ENCODE data around the gene RAB3IP. TPM values are rescaled to one million over a fixed set of nuclear protein-coding genes. Genes with fewer than 3 reads are reported as not detected.

Gene RAB3IP
- total RNA-seq, 4 donors from 2014 or later: 6.7 to 17.2 (median 15.1) TPM

- Histone ChIP-seq H3K4me1 (no peaks in the 10 kb centered on the region), H3K9me3 (no peaks in the 10 kb centered on the region), H3K36me3 (no peaks in the 10 kb centered on the region), H3K27ac (no peak overlapping the region), H3K27me3 (peaks cover 0 to 6% (median 0%) of the 10 kb centered on the region in 4 donors), H3K4me3 (no peak overlapping the region)
- intact Hi-C loops (cut with DNase I): no loop called here
- DNase-seq: no peak
- no peak for TF ChIP-seq POLR2A (IDR thresholded peaks at IDR 0.05)
- no peak for TF ChIP-seq CTCF (IDR thresholded peaks at IDR 0.05)
- 90 to 95% methylated on average over 2 of the region's 2 CpGs for WGBS, 2 donors
Measured at GRCh38 chr12:69712826-69713225, 25.8 kb upstream of the RAB3IP start.

GRCh38 chr12:69714542-69714941, 24.1 kb upstream of the RAB3IP start:
- Histone ChIP-seq H3K4me1 (no peaks in the 10 kb centered on the region), H3K27ac (no peak overlapping the region), H3K27me3 (peaks cover 0 to 6% (median 0%) of the 10 kb centered on the region in 4 donors), H3K36me3 (no peaks in the 10 kb centered on the region), H3K4me3 (no peak overlapping the region), H3K9me3 (no peaks in the 10 kb centered on the region)
- TF ChIP-seq POLR2A (IDR thresholded peaks at IDR 0.05): no peak
- no peak for TF ChIP-seq CTCF (IDR thresholded peaks at IDR 0.05)
- intact Hi-C loops (cut with DNase I): no loop called here
- WGBS, 2 donors: 71 to 75% methylated on average over 3 of the region's 3 CpGs
- DNase-seq: no peak

- DNase-seq: no peak
- intact Hi-C loops (cut with DNase I): no loop called here
- Histone ChIP-seq H3K27ac (no peak overlapping the region), H3K4me1 (no peaks in the 10 kb centered on the region), H3K27me3 (peaks cover 0 to 10% (median 0%) of the 10 kb centered on the region in 4 donors), H3K9me3 (no peaks in the 10 kb centered on the region), H3K4me3 (no peak overlapping the region), H3K36me3 (no peaks in the 10 kb centered on the region)
- TF ChIP-seq POLR2A (IDR thresholded peaks at IDR 0.05) (no peak), CTCF (IDR thresholded peaks at IDR 0.05) (no peak)
- WGBS, 2 donors: 71 to 80% methylated on average over 1 of the region's 1 CpG
Measured at GRCh38 chr12:69719336-69720316, 19.0 kb upstream of the RAB3IP start.

GRCh38 chr12:69720750-69721149, 17.9 kb upstream of the RAB3IP start:
- Histone ChIP-seq H3K4me1 (no peaks in the 10 kb centered on the region), H3K9me3 (no peaks in the 10 kb centered on the region), H3K27ac (no peak overlapping the region), H3K4me3 (no peak overlapping the region), H3K27me3 (peaks cover 0 to 10% (median 0%) of the 10 kb centered on the region in 4 donors), H3K36me3 (no peaks in the 10 kb centered on the region)
- TF ChIP-seq CTCF (IDR thresholded peaks at IDR 0.05) (no peak), POLR2A (IDR thresholded peaks at IDR 0.05) (no peak)
- no peak for DNase-seq
- WGBS, 2 donors: 71 to 81% methylated on average over 3 of the region's 3 CpGs
- intact Hi-C loops (cut with DNase I): no loop called here

- TF ChIP-seq POLR2A (IDR thresholded peaks at IDR 0.05): no peak
- no peak for TF ChIP-seq CTCF (IDR thresholded peaks at IDR 0.05)
- intact Hi-C loops (cut with DNase I): no loop called here
- no peak for DNase-seq
Measured at GRCh38 chr12:69726922-69727321, 11.7 kb upstream of the RAB3IP start.

More at GRCh38 chr12:69726922-69727321, 11.7 kb upstream of the RAB3IP start:
- Histone ChIP-seq H3K4me3 (no peak overlapping the region), H3K27ac (no peak overlapping the region), H3K9me3 (no peaks in the 10 kb centered on the region), H3K36me3 (no peaks in the 10 kb centered on the region), H3K27me3 (peaks cover 0 to 4% (median 0%) of the 10 kb centered on the region in 4 donors), H3K4me1 (no peaks in the 10 kb centered on the region)
- WGBS, 2 donors: 89 to 91% methylated on average over 4 of the region's 4 CpGs

Data from esophagus squamous epithelium (tissue), 5 donors.